GM19035 (cell line): ENCODE results near the gene LRRC41.
"Not testable (repeated sequence)": the region's sequence is repeated elsewhere in the genome, so short reads cannot be mapped to it uniquely, and the experiment has no call there.

Experiments
- ATAC-seq: cut with Tn5 transposase; IDR thresholded peaks from one replicate; pipeline ENCODE4 v1.9.1; 2021; ENCODE audit not compliant: unreplicated experiment

LRRC41 gene, protein sequence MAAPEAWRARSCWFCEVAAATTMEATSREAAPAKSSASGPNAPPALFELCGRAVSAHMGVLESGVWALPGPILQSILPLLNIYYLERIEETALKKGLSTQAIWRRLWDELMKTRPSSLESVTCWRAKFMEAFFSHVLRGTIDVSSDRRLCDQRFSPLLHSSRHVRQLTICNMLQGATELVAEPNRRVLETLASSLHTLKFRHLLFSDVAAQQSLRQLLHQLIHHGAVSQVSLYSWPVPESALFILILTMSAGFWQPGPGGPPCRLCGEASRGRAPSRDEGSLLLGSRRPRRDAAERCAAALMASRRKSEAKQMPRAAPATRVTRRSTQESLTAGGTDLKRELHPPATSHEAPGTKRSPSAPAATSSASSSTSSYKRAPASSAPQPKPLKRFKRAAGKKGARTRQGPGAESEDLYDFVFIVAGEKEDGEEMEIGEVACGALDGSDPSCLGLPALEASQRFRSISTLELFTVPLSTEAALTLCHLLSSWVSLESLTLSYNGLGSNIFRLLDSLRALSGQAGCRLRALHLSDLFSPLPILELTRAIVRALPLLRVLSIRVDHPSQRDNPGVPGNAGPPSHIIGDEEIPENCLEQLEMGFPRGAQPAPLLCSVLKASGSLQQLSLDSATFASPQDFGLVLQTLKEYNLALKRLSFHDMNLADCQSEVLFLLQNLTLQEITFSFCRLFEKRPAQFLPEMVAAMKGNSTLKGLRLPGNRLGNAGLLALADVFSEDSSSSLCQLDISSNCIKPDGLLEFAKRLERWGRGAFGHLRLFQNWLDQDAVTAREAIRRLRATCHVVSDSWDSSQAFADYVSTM

DNA sequence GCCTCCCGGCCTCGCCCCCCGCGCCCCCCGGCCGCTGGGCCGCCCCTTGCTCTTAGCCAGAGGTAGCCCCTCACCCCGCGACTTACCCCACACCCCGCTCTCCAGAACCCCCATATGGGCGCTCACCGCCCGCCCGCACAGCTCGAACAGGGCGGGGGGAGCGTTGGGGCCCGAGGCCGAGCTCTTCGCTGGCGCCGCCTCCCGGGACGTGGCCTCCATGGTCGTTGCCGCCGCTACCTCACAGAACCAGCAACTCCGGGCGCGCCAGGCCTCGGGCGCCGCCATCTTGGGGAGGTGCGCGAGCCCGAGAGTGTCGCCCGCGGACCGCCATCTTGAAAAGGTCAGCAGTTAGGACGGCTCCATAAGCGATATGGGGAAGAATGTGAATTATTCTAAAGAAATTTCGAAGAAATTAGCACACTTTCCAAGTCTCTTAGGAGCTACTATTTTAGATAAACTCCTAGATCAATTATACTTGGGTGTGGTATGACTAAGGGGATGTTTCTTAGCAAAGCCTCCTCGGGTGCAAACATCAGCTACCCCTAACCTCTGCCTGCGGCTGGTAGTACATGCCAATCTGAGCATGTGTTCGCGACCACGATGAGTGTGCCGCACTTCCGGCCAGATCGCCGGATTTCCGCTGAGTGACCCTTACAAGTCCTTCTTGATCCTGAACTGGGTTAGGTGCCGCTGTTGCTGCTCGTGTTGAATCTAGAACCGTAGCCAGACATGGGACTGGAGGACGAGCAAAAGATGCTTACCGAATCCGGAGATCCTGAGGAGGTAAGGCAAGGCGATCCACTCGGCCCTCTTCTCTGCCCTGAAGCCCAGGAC is at the start of gene LRRC41, which contains the start of gene UQCRH:
Gene LRRC41, minus strand, starts transcription at position 579 of the 834 bp plus-strand sequence. Its CDS starts 294 bp downstream, at position 285.
Gene UQCRH, plus strand, starts transcription at position 661 of the 834 bp plus-strand sequence. Its CDS starts 69 bp downstream, at position 730.
- peak; percentile 78 for ATAC-seq

DNA sequence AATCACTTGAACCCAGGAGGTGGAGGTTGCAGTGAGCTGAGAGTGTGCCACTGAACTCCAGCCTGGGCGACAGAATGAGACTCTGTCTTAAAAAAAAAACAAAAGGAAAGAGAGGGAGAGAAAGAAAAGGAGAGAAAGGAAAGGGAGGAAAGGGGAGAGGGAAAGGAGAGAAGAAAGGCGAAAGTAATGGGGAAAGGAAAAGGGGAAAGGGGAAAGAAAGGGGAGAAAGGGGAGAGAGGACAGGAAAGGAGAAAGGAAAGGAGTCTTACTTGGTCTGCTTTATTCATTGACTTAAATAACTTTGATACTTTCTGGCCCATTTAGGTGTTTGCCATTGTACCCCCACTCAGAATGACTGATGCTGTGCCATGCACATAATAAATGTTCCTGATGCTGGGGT is 48.9 kb upstream of the LRRC41 start:
- ATAC-seq, result no peak

DNA sequence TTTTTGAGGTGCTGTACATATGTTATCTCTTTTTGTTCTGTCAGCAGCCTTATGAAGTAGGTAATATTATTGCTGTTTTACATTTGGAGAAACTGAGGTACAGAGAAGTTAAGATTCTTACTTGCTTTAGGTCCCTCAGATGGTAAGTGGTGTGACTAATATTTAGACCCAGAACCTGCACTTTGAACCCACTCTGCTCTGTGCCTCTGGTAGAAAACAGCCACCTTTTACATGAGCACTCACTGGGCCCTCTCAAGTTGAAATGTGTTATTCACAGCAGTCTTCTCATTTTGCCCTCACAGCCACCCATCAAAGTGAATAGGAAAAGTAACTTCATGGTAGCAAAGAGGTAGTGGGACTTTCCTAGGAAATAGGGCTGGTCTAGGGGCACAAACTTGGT is 41.9 kb upstream of the LRRC41 start:
- no peak for ATAC-seq

DNA sequence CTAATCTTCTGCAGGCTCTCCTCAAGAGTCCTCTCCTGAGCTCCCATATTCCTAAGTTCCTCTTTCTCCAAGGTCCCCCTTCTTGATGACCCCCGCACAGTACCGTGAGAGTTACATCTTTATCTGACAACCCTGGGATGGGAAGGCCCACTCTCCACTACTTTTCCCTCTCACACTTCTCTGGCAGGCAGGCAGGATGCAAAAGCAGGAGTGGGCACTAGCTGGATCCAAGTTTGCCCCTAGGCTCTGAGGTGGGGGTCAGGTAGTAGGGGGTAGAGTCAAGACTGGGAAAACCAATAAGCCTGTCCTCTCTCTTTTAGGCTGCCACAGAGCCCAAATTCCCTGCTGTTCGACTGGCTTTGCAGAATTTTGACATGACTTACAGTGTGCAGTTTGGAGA is 41.1 kb upstream of the LRRC41 start:
- no peak for ATAC-seq

DNA sequence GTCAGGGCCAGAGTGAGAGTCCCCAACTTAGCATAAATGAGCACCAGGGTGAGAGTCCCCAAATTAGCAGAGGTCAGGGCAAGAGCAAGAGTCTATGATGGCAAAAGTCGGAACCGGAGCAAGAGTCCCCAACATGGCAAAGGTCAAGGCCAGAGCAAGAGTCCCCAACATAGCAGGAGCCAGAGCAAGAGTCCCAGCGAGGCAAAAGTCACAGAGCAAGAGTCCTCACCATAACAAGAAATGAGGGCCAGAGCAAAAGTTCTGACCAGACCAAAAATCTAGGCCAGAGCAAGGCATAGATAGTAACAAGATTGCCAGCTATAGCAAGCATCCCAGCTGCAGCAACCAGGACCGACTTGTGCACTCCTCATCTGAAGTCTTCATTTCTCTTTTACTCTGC is 40.3 kb upstream of the LRRC41 start:
- no peak for ATAC-seq

DNA sequence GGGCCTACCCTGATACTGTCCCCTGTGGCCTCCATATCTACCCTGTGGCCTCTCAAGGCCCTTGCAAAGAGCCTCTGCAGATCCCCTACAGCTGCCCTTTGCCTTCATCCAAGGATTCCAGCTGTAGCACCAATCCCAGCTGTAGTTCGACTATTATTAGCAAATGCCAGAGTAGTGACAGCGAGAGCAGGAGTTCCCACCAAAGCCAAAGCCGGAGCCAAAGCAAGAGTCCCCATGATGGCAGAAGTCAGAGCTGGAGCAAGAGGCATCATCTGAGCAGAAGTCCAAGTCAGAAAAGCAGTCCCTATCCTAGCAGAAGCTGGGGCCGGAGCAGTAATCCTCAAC is 39.9 kb upstream of the LRRC41 start:
- no peak for ATAC-seq

DNA sequence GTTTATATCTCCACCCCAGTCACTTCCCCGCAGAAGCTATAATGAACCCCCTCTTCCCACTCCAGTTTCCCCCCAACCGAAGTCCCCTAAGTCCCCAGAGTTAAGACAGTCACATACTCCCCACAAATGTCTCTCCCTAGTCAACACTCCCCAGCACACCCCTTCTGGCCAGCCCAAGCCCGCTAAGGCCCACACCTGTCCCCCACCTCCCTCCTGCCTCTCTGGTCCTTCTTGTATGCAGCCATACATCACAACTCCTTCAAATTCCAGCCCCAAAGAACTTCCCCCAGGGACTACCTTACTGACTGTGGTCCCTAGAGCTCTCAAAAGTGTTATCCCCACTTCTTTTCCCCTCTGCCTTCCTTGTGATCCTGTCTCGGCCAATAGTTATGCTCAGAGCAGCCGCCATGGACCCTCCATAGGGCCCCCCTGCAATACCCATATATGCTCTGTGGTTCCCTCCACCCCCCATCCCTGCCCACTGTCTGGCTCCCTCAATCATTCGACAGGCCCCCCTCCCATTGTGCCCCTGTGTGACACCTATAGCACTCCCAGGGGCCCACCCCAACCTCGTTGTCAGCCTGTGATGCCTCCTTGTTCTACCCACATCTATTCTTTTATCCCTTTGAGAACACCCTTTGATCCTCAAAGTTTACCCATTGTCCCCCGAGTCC is 39.4 kb upstream of the LRRC41 start:
- ATAC-seq, result no peak

DNA sequence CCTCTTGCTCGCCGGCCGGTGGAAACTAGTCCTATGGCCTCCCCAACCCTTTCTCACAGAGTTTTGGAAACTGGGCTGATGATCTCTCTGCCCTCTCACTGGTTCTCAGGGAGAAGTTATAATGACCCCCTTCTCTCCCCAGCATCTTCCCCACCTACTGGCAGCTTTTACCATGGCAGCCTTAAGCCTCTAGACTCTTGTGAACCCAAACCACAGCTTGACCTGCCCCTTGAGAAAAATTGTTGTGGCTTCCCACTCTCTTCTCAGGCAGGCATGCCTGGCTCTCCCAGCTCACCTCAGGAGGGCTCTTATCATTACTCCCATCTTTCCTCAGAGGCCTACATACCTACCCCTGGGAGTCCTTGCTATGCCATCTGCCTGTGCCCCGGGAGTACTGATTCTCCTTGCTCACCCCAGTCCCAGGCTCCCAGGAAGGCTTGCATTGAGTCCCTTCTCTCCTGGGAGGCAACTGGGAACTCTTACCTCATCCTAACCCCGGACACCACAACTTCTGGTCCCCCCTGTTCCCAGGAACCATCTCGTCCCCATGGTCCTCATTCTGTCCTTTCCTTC is 38.8 kb upstream of the LRRC41 start:
- no peak for ATAC-seq

DNA sequence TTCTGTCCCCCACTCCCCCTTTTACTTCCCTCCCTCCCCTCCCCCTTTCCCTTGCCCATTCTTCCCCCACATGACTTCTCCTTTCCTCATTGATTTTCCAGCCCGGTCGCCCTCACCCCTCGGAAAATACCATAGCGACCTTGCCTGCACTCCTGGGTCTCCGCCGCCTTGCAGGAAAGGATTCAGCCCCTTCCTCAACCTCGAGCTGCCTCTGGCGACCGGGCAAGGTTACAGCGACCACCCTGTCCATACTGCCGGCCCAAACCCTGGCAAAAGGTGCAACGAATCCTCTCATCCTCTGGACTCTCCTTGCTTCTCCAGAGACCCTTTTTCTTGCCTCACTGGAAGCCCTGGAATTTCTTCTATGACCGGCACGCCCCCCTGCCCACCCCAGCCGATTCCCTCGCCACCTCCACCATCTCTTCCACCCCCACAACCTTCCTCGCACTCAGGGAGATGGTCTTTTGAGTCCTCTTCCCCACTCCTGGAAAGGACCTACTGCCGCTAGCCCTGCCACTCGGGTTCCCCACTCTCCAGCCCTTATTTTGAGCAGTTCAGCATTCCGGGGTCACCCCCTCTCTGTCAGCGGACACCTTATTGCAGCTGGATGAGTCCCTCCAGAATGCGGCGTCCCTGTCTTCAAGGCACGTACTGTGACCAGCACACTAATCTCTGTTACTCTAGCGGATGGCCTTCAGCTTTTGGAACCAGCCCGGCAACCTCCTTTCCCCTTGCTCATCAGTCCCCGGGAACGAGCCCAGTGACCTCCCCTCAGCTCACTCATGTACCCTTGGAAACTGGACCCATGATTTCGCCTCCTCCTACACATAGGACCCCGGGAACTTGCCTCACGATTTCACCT is 38.0 kb upstream of the LRRC41 start:
- ATAC-seq, result no peak

DNA sequence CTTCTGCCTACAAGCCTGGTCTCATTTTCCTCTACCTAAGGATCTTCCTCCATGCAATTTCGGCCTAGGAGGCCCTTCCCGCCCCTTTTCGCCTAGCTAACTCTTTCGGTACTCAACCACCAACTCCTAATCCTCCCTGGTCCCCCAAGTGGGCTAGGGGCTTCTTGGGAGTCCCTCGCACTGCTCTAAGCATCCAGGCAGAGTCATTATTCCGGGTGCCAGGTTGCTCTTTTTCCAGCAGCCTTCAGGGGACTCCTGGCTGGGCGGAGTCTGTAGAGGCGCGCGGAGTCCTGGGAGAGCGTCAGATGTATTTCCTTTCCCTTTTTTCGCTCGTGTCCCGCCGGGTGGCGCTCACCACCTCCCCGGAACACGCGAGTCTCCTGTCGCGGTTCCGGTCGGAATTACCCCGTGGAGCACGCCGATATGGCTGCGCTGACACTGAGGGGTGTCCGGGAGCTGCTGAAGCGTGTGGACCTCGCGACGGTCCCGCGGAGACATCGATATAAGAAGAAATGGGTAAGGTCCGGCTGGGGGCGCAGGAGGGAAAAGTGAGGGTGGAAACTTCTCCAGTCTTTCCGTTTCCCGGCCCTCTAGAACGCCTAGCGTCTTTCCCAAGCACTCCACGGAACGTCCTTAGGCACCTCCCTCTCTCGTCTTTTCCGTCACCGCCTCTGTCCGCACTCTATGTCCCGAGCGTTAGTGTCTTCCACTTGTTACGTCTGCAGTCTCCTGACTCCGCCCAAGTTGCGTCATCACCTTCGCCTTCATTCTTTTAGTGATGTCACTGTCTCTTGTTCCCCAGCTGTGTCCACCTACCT is 37.2 kb upstream of the LRRC41 start, which contains the start of gene NSUN4:
Gene NSUN4, plus strand, starts transcription at position 404 of the 818 bp plus-strand sequence. Its CDS starts 20 bp downstream, at position 424.
- peak; percentile 74 for ATAC-seq

DNA sequence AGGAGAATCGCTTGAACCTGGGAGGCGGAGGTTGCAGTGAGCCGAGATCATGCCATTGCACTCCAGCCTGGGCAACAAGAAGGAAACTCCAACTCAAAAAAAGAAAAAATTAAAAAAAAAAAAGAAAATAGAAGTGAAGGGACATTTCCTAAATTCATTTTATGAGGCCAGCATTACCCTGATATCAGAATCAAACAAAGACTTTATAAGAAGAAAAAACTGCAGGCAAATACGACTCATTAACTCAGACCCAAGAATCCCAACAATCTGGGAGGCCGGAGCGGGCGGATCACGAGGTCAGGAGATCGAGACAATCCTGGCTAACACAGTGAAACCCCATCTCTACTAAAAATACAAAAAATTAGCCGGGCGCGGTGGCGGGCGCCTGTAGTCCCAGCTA is 34.0 kb upstream of the LRRC41 start:
- ATAC-seq, result not testable (repeated sequence)

DNA sequence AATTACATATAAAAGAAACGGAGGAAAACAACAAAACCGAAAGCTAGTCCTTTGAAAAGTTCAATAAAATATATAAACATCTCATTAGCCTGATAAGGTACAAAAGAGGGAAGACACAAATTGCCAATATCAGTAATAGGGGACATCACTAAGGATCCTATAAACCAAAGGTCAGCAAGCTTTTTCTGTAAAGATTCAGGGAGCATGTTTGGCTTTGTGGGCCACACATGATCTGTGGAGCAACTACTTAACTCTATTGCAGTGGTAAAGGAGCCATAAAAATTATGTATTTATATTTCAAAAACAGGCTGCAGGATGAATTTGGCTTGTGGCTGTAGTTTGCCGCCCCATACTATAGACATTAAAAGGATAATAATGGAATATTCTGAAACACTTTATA is 31.7 kb upstream of the LRRC41 start:
- ATAC-seq, result no peak

DNA sequence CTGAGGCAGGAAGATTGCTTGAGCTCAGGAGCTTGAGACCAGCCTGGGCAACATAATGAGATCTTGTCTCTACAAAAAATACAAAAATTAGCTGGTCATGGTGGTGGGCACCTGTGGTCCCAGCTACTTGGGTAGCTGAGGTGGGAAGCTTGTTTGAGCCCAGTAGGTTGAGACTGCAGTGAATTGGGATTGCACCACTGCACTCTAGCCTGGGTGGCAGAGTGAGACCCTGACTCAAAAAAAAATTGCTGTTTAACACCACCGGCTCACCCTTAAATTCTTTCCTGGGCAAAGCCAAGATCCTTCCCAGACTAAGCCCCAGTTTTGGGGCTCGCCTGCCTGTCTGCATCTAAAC is 30.6 kb upstream of the LRRC41 start:
- ATAC-seq, result peak; percentile 5

DNA sequence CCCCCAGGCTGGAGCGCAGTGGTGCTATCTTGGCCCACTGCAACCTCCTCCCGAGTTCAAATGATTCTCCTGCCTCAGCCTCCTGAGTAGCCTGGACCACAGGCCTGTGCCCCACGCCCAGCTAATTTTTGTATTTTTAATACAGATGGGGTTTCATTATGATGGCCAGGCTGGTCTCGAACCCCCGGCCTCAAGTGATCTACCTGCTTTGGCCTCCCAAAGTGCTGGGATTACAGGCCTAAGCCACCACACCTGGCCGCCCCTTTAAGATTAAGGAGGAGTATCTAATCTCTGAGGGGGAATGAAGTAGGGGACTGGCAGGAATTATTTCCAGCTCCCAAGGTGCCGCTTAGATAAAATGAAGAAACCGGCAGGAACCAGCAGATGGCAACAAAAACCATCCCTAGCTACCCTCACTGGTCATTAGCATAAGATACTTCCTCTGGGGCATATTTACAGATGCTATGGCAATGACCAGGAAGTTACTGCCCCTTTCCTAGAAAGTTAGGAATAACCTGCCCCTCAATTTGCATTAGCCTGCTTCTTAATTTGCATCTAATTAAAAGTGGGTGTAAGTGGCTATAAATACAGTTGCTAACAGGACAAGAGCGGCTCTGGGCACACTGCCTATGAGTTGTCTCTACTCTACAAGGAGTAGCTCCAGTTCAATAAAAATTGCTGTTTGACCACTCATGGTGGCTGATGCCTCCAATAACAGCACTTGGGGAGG is 30.0 kb upstream of the LRRC41 start:
- ATAC-seq, result peak; percentile 54

DNA sequence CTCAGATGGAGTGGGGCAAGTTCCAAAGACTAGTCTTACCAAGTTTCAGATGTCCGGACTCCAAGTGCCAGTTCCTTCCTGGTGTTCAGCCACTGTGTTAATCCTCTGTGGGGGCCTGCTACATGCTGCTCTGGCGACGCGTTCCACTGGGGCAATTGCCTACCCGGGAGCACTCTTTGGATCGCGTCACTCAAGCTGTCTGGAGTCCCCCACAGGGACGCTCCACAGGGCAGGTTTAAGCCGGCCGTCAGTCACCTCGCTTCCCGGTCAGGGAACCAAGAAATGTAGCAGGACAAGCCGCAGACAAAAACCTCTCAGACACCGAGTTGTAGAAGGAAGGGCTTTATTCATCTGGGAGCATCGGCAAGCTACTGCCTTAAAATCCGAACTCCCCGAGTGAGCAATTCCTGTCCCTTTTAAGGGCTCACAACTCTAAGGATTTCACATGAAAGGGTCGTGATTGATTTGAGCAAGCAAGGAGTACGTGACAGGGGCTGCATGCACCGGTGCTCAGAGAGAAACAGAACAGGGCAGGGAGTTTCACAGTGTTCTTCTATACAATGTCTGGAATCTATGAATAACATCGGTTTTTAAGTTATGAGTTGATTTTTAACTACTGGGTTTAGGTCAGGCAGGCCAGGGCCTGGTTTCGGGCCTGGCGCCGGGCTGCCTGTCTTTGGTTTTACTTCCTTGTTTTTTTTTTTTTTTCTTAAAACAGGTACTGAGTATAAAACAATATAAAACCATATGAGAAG is 28.5 kb upstream of the LRRC41 start:
- not testable (repeated sequence) for ATAC-seq

DNA sequence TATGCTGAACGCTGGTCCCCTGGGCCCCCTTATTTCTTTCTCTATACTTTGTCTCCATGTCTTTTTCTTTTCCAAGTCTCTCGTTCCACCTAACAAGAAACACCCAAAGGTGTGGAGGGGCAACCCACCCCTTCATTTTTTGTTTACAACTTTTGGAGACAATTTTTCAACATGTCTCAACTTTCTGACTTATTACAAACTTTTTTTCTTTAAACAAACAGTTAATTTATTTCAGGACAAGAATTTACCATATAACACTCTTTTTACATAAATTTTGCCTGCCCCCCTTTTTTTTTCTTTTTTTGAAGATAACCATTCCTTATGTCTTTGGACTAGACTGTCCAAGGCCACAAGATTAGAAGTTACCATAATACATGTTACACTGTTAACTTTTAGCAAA is 27.0 kb upstream of the LRRC41 start:
- ATAC-seq, result not testable (repeated sequence)

DNA sequence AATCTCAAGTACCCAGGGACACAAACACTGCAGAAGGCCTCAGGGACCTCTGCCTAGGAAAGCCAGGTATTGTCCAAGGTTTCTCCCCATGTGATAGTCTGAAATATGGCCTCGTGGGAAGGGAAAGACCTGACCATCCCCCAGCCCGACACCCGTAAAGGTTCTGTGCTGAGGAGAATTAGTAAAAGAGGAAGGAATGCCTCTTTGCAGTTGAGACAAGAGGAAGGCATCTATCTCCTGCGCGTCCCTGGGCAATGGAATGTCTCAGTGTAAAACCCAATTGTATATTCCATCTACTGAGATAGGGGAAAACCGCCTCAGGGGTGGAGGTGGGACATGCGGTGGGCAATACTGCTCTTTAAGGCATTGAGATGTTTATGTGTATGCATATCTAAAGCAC is 26.4 kb upstream of the LRRC41 start:
- not testable (repeated sequence) for ATAC-seq
